Endothelial cell (in vitro differentiated cells): Measurements from ENCODE around the gene LRPPRC. TPM values are rescaled to one million over a fixed set of nuclear protein-coding genes. Genes with fewer than 3 reads are reported as not detected.
A peak's percentile ranks its signal among the peaks of the same experiment; 100 is the strongest.

Experiments
- DNase-seq: peaks from one replicate; pipeline ENCODE4 v3.0.0; 2021; ENCODE audit warnings: low spot score
- H3K27ac Mint-ChIP-seq: one replicate; pipeline ENCODE4 v1.8.0; 2021; ENCODE audit warnings: mixed read lengths, inconsistent platforms; ENCODE audit not compliant: unreplicated experiment
- H3K27me3 Mint-ChIP-seq: one replicate; pipeline ENCODE4 v1.8.0; 2021; ENCODE audit warnings: mild to moderate bottlenecking, moderate library complexity, mixed read lengths, inconsistent platforms; ENCODE audit not compliant: unreplicated experiment
- H3K36me3 Mint-ChIP-seq: one replicate; pipeline ENCODE4 v1.8.0; 2021; ENCODE audit warnings: mild to moderate bottlenecking, low read depth, mixed read lengths, inconsistent platforms; ENCODE audit not compliant: unreplicated experiment
- H3K4me1 Mint-ChIP-seq: one replicate; pipeline ENCODE4 v1.8.0; 2021; ENCODE audit warnings: mild to moderate bottlenecking, mixed read lengths, inconsistent platforms; ENCODE audit not compliant: unreplicated experiment
- H3K4me3 Mint-ChIP-seq: one replicate; pipeline ENCODE4 v1.8.0; 2021; ENCODE audit warnings: mild to moderate bottlenecking, mixed read lengths, inconsistent platforms; ENCODE audit not compliant: unreplicated experiment
- H3K9me3 Mint-ChIP-seq: one replicate; pipeline ENCODE4 v1.8.0; 2021; ENCODE audit warnings: mixed read lengths, inconsistent platforms; ENCODE audit not compliant: unreplicated experiment
- CTCF ChIP-seq: fragments of 200-600 bp; sonication (generic); IDR thresholded peaks from one replicate; pipeline ENCODE4 v1.5.0; 2021; ENCODE audit warnings: antibody characterized with exemption; ENCODE audit not compliant: unreplicated experiment
- total RNA-seq: library from RNA; stranded (reverse); fragmentation: NEBNext Ultra II Directional; extraction: Animal tissue kit (Norgen Biotek cat#: 25700); gene quantifications from one replicate; pipeline ENCODE4 v1.2.1, GENCODE V29; 2021; ENCODE audit not compliant: unreplicated experiment

LRPPRC gene
- total RNA-seq, 1 donor from 2014 or later = 85.8 TPM

- DNase-seq = no peak
- Mint-ChIP-seq H3K9me3 (no peaks in the 10 kb centered on the region), H3K27me3 (no peaks in the 10 kb centered on the region), H3K27ac (no peak overlapping the region), H3K4me3 (no peak overlapping the region), H3K36me3 (peaks cover 11% of the 10 kb centered on the region), H3K4me1 (no peaks in the 10 kb centered on the region)
- TF ChIP-seq CTCF = no peak
These were observed 98.9 kb downstream of the LRPPRC start for GRCh38 chr2:43896906-43897305.

GRCh38 chr2:43894743-43895142 lies 101.0 kb downstream of the LRPPRC start:
- no peak for DNase-seq
- H3K4me1 Mint-ChIP-seq = no peaks in the 10 kb centered on the region
- H3K4me3 Mint-ChIP-seq = no peak overlapping the region
- no peaks in the 10 kb centered on the region for H3K9me3 Mint-ChIP-seq
- TF ChIP-seq CTCF = no peak
- peaks cover 1% of the 10 kb centered on the region for H3K27me3 Mint-ChIP-seq
- H3K27ac Mint-ChIP-seq = no peak overlapping the region
- H3K36me3 Mint-ChIP-seq = peaks cover 11% of the 10 kb centered on the region

GRCh38 chr2:43890855-43891254 lies 104.9 kb downstream of the LRPPRC start:
- H3K9me3 Mint-ChIP-seq = no peaks in the 10 kb centered on the region
- H3K4me1 Mint-ChIP-seq = no peaks in the 10 kb centered on the region
- H3K27me3 Mint-ChIP-seq = peaks cover 3% of the 10 kb centered on the region
- DNase-seq = no peak
- no peak for TF ChIP-seq CTCF
- no peak overlapping the region for H3K27ac Mint-ChIP-seq
- peaks cover 21% of the 10 kb centered on the region for H3K36me3 Mint-ChIP-seq
- H3K4me3 Mint-ChIP-seq = peak overlapping the region; percentile 13

- no peak overlapping the region for H3K27ac Mint-ChIP-seq
- peaks cover 3% of the 10 kb centered on the region for H3K27me3 Mint-ChIP-seq
- H3K4me3 Mint-ChIP-seq = no peak overlapping the region
- H3K4me1 Mint-ChIP-seq = no peaks in the 10 kb centered on the region
- TF ChIP-seq CTCF = no peak
- no peak for DNase-seq
- peaks cover 21% of the 10 kb centered on the region for H3K36me3 Mint-ChIP-seq
- H3K9me3 Mint-ChIP-seq = no peaks in the 10 kb centered on the region
These were observed 106.4 kb downstream of the LRPPRC start for GRCh38 chr2:43889416-43889815.

- Mint-ChIP-seq H3K36me3 (peaks cover 10% of the 10 kb centered on the region), H3K27me3 (peaks cover 3% of the 10 kb centered on the region), H3K9me3 (no peaks in the 10 kb centered on the region), H3K4me1 (no peaks in the 10 kb centered on the region), H3K4me3 (no peak overlapping the region), H3K27ac (no peak overlapping the region)
- no peak for DNase-seq
- no peak for TF ChIP-seq CTCF
These were observed 108.6 kb downstream of the LRPPRC start for GRCh38 chr2:43887176-43887575.
